Inflammatory macrophage (primary cell): ENCODE data around the gene DLGAP1.
A peak's percentile ranks its signal among the peaks of the same experiment; 100 is the strongest.

ENCODE experiments used
- DNase-seq, 2 donors: peaks; one replicate each; pipeline ENCODE4 v3.0.0-alpha.2; 2020 to 2022

DLGAP1 gene

GRCh38 chr18:3457261-3457724, 997.8 kb downstream of the DLGAP1 start:
- no peak for DNase-seq

GRCh38 chr18:3456686-3457069, 998.4 kb downstream of the DLGAP1 start:
- DNase-seq, result no peak

GRCh38 chr18:3455907-3456685, 999.0 kb downstream of the DLGAP1 start:
- no peak for DNase-seq

GRCh38 chr18:3455090-3455635, 999.9 kb downstream of the DLGAP1 start:
- no peak for DNase-seq

GRCh38 chr18:3454365-3455089, 1000.6 kb downstream of the DLGAP1 start:
- peak; percentile 55 to 56 for DNase-seq

GRCh38 chr18:3453540-3454364, 1001.4 kb downstream of the DLGAP1 start:
- peak; percentile 63 to 71 for DNase-seq

GRCh38 chr18:3452750-3453539, 1002.2 kb downstream of the DLGAP1 start:
- no peak for DNase-seq

- DNase-seq, result peak in 1 of 2 donors; percentile 26
Observed at GRCh38 chr18:3451989-3452749, 1002.9 kb downstream of the DLGAP1 start.

GRCh38 chr18:3451183-3451988, 1003.7 kb downstream of the DLGAP1 start:
- DNase-seq, result peak; percentile 90 to 95

- no peak for DNase-seq
Observed at GRCh38 chr18:3450799-3451182, 1004.3 kb downstream of the DLGAP1 start.

GRCh38 chr18:3450012-3450798, 1004.9 kb downstream of the DLGAP1 start, which contains the start of gene TGIF1:
TSS of gene TGIF1 (plus strand) at chr18:3450172. CDS start at chr18:3450490, 318 bp downstream.
- DNase-seq, result peak; percentile 51 to 61

- no peak for DNase-seq
Observed at GRCh38 chr18:3449512-3450011, 1005.5 kb downstream of the DLGAP1 start.

- peak; percentile 98 to 99 for DNase-seq
Observed at GRCh38 chr18:3448838-3449511, 1006.1 kb downstream of the DLGAP1 start.

- peak; percentile 97 for DNase-seq
Observed at GRCh38 chr18:3447895-3448837, 1006.9 kb downstream of the DLGAP1 start.

GRCh38 chr18:3447068-3447894, 1007.8 kb downstream of the DLGAP1 start:
- peak; percentile 14 for DNase-seq
